ENCODE data around the gene ECHDC3.

The ECHDC3 gene

DNA sequence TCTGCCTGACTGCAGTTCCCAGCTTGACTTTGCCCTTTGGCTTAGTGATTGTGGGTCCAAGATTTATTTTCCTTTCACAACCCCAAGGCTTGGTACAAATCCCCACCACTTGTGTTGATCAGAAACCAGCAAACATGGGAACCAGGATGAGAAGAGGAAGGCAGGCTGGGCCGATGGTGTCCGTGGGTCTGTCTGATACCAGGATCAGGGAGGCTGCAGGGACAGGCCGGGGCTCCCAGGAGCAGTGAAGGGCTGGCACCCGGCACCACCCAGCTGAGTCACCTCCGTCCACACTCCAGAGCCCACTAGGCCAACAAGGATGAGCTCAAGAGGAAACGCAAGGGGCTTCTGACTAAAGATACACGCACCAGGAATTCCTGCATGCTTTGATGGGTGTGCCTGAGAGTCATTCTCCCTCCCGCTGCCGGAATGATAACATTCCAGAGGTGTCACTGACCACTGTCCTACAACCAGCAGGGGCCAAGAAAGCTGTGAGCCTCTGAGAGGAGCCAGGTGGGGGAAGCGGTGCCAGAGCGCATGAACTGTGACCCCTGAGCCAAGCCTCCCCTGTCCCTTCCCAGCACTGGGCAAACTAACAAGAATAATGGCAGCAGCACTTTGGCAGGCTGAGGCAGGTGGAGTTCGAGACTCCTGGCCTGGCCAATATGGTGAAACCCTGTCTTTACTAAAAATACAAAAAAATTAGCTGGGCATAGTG lies 51.7 kb downstream of the ECHDC3 start:
- no peaks in the 10 kb centered on the region for H3K36me3 ChIP-seq (ENCODE audit: control insufficient read depth, insufficient read depth, low read length)
- no peaks in the 10 kb centered on the region for H3K4me1 ChIP-seq (ENCODE audit: control insufficient read depth, insufficient read depth, low read length, poor library complexity, severe bottlenecking)
- no peaks in the 10 kb centered on the region for H3K9me3 ChIP-seq (ENCODE audit: control insufficient read depth, low read length)
- H3K4me3 ChIP-seq (ENCODE audit: insufficient read depth, low read depth, low read length, poor library complexity, severe bottlenecking), result no peak overlapping the region
- no peak for DNase-seq
- H3K27me3 ChIP-seq (replicated peaks; ENCODE audit: control insufficient read depth, insufficient read depth, low read length, poor library complexity, severe bottlenecking), result no peaks in the 10 kb centered on the region
- H3K27ac ChIP-seq (ENCODE audit: insufficient read depth, low read length, poor library complexity, severe bottlenecking), result no peak overlapping the region

DNA sequence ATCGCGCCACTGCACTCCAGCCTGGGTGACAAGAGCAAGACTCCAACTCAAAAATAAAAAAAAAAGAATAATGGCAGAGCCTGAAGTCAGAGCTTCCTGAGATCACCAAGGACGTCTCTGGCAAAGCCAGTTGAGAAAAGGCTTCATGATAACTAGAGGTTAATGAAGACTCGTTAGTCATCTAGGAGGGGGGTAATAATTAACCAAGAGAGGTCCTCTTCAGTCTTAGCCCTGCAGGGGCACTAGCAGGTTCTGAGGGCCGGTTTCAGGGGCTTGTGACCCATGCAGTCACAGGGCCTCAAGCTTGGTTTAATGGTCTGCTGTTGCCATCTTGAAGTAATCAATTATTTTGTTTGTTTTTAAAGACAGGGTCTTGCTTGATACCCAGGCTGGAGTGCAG lies 52.4 kb downstream of the ECHDC3 start:
- no peak for DNase-seq
- H3K27ac ChIP-seq (ENCODE audit: insufficient read depth, low read length, poor library complexity, severe bottlenecking), result no peak overlapping the region
- no peaks in the 10 kb centered on the region for H3K9me3 ChIP-seq (ENCODE audit: control insufficient read depth, low read length)
- no peaks in the 10 kb centered on the region for H3K4me1 ChIP-seq (ENCODE audit: control insufficient read depth, insufficient read depth, low read length, poor library complexity, severe bottlenecking)
- no peaks in the 10 kb centered on the region for H3K36me3 ChIP-seq (ENCODE audit: control insufficient read depth, insufficient read depth, low read length)
- no peak overlapping the region for H3K4me3 ChIP-seq (ENCODE audit: insufficient read depth, low read depth, low read length, poor library complexity, severe bottlenecking)
- H3K27me3 ChIP-seq (replicated peaks; ENCODE audit: control insufficient read depth, insufficient read depth, low read length, poor library complexity, severe bottlenecking), result no peaks in the 10 kb centered on the region

DNA sequence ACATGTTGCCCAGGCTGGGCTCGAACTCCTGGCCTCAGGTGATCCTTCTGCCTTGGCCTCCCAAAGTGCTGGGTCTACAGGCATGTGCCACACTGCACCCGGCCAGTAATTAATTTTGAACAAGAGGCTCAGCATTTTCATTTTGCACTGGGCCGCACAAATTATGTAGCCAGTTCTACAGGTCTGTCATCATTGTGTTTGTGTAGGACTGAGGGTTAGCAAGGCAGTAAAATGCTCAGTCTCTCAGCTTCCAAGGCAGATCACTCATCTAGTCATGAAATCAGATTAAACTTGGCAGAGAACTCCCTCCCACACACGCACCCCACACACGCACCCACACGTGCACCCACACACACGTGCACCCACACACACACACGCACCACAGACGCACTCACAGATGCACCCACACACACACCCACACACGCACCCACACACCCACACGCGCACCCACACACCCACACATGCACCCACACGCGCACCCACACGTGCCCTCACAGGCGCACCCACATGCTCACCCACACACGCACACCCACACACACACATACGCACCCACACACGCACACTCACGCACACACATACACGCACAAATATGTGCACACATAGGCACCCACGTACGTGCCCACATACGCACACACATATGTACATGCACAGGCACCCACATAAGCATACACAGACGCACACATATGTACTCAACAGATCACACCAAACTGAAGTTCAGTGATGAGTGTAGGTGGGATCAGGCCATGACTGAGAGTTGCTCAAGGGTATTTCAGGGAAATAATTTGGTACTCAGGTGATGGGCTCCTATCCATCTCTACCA lies 53.1 kb downstream of the ECHDC3 start:
- no peak overlapping the region for H3K4me3 ChIP-seq (ENCODE audit: insufficient read depth, low read depth, low read length, poor library complexity, severe bottlenecking)
- no peaks in the 10 kb centered on the region for H3K36me3 ChIP-seq (ENCODE audit: control insufficient read depth, insufficient read depth, low read length)
- no peaks in the 10 kb centered on the region for H3K9me3 ChIP-seq (ENCODE audit: control insufficient read depth, low read length)
- no peak for DNase-seq
- H3K4me1 ChIP-seq (ENCODE audit: control insufficient read depth, insufficient read depth, low read length, poor library complexity, severe bottlenecking), result no peaks in the 10 kb centered on the region
- H3K27me3 ChIP-seq (replicated peaks; ENCODE audit: control insufficient read depth, insufficient read depth, low read length, poor library complexity, severe bottlenecking), result no peaks in the 10 kb centered on the region
- H3K27ac ChIP-seq (ENCODE audit: insufficient read depth, low read length, poor library complexity, severe bottlenecking), result no peak overlapping the region

DNA sequence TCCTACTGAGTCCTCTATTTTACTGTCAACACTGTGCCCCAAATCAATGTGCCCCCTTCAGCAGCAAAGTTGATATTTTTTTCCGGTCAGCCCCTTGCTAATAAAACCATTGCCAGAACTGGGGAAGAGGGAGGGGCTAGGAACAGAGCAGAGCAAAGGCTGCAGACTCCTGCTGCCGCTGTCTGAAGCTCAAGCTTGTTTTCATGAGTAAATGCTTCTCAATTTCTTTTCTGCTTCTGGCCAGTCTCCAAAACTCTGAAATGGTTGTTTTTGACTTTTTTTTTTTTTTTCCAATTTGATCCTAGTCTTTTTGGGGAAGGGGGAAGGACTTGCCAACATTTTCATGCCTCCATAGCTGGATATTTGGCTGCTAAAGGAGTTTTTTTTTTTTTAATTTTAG lies 54.3 kb downstream of the ECHDC3 start:
- H3K27me3 ChIP-seq (replicated peaks; ENCODE audit: control insufficient read depth, insufficient read depth, low read length, poor library complexity, severe bottlenecking), result no peaks in the 10 kb centered on the region

DNA sequence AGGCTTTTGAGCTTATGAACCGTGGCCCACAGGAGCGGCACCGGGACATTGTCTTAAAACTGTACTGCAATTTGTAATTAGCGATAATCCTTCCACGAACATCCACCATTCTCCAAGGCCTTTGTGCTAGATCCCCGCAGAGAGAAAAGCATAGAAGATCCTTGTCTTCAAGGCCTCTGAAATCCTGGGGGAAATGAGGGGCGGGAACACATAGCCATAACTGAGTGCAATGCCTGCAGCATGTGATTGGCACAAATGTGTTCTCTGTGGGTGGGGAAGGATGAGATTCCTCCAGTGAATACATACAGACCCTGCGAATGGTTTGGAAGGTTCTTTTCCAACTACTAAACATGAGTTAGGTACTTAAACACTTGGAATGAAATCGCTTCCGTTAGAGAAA lies 55.1 kb downstream of the ECHDC3 start:
- no peak overlapping the region for H3K27ac ChIP-seq (ENCODE audit: insufficient read depth, low read length, poor library complexity, severe bottlenecking)
- H3K4me1 ChIP-seq (ENCODE audit: control insufficient read depth, insufficient read depth, low read length, poor library complexity, severe bottlenecking), result no peaks in the 10 kb centered on the region
- no peak overlapping the region for H3K4me3 ChIP-seq (ENCODE audit: insufficient read depth, low read depth, low read length, poor library complexity, severe bottlenecking)
- no peaks in the 10 kb centered on the region for H3K36me3 ChIP-seq (ENCODE audit: control insufficient read depth, insufficient read depth, low read length)
- no peaks in the 10 kb centered on the region for H3K9me3 ChIP-seq (ENCODE audit: control insufficient read depth, low read length)
- H3K27me3 ChIP-seq (replicated peaks; ENCODE audit: control insufficient read depth, insufficient read depth, low read length, poor library complexity, severe bottlenecking), result no peaks in the 10 kb centered on the region
- no peak for DNase-seq

More for the DNA sequence above, 54.3 kb downstream of the ECHDC3 start:
- Histone ChIP-seq H3K4me3 (ENCODE audit: insufficient read depth, low read depth, low read length, poor library complexity, severe bottlenecking) (no peak overlapping the region), H3K4me1 (ENCODE audit: control insufficient read depth, insufficient read depth, low read length, poor library complexity, severe bottlenecking) (no peaks in the 10 kb centered on the region), H3K27ac (ENCODE audit: insufficient read depth, low read length, poor library complexity, severe bottlenecking) (no peak overlapping the region), H3K36me3 (ENCODE audit: control insufficient read depth, insufficient read depth, low read length) (no peaks in the 10 kb centered on the region), H3K9me3 (ENCODE audit: control insufficient read depth, low read length) (no peaks in the 10 kb centered on the region)
- no peak for DNase-seq

DNA sequence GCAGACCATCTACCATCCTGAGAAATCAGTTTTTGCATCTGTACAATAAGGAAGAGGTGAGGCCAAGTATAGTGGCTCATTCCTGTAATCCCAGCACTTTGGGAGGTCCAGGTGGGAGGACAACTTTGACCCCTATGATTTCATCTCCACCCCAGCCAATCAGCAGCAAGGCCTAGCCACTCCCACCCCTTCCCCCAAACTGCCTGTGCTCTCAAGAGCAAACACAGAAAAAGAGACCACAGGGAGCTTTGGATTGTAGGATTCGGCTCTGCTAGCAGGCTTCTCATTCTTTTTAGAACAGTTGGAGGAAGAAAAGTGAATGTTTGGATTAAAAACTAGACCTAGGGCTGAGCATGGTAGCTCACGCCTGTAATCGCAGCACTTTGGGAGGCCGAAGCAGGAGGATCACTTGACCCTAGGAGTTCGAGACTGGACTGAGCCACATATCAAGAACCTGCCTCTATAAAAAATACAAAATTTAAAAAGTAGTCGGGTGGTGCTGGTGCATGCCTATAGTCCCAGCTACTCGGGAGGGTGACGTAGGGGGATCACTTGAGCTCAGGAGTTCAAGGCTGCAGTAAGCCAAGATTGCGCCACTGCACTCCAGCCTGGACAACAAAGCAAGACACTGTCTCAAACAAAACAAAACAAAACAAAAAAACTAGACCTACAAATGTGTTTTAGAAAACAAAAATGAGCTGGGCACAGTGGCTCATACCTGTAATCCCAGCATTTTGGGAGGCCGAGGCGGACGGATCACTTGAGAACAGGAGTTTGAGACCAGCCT lies 55.9 kb downstream of the ECHDC3 start:
- no peak overlapping the region for H3K4me3 ChIP-seq (ENCODE audit: insufficient read depth, low read depth, low read length, poor library complexity, severe bottlenecking)
- H3K4me1 ChIP-seq (ENCODE audit: control insufficient read depth, insufficient read depth, low read length, poor library complexity, severe bottlenecking), result no peaks in the 10 kb centered on the region
- no peak for DNase-seq
- H3K9me3 ChIP-seq (ENCODE audit: control insufficient read depth, low read length), result no peaks in the 10 kb centered on the region
- no peak overlapping the region for H3K27ac ChIP-seq (ENCODE audit: insufficient read depth, low read length, poor library complexity, severe bottlenecking)
- no peaks in the 10 kb centered on the region for H3K27me3 ChIP-seq (replicated peaks; ENCODE audit: control insufficient read depth, insufficient read depth, low read length, poor library complexity, severe bottlenecking)
- no peaks in the 10 kb centered on the region for H3K36me3 ChIP-seq (ENCODE audit: control insufficient read depth, insufficient read depth, low read length)

DNA sequence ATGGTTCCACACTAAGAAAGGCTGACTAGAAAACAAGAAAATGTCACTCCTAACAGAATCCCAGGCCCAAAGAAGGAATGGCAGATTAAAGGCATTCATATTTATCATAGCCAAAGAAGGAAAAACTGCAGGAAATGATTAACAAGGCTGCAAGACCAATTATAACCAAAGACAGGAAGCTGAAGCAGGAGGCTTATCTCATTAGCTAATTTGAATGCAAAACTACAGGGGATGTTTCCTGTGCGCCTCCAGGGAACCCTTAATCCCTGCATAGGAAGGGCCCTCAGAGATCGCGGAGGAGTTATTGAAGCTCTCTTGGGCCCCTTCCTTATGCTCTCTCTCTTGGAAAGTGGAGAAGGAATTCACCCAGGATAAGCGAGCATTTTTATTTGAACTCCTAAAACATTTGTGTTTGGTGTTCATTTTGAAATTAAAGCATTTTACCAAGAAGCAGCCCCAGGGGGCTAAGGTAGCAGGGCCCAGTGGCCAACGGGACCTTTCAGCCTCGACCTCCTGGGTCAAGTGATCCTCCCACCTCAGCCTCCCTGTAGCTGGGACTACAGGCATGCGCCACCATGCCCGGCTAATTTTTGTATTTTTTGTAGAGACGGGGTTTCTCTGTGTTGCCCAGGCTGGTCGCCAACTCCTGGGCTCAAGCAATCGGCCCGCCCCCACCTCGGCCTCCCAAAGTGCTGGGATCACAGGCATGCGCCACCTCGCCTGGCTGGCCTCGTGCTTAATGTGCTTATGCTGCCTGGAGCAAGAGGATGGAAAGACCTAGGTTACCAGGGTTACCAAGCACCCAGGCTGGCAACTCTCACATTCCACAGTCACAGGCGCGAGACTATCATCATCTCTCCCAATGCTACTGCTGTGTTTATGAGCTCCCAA lies 56.9 kb downstream of the ECHDC3 start:
- Histone ChIP-seq H3K27ac (ENCODE audit: insufficient read depth, low read length, poor library complexity, severe bottlenecking) (no peak overlapping the region), H3K4me1 (ENCODE audit: control insufficient read depth, insufficient read depth, low read length, poor library complexity, severe bottlenecking) (no peaks in the 10 kb centered on the region), H3K9me3 (ENCODE audit: control insufficient read depth, low read length) (no peaks in the 10 kb centered on the region), H3K4me3 (ENCODE audit: insufficient read depth, low read depth, low read length, poor library complexity, severe bottlenecking) (no peak overlapping the region), H3K36me3 (ENCODE audit: control insufficient read depth, insufficient read depth, low read length) (no peaks in the 10 kb centered on the region), H3K27me3 (replicated peaks; ENCODE audit: control insufficient read depth, insufficient read depth, low read length, poor library complexity, severe bottlenecking) (no peaks in the 10 kb centered on the region)
- DNase-seq, result no peak

DNA sequence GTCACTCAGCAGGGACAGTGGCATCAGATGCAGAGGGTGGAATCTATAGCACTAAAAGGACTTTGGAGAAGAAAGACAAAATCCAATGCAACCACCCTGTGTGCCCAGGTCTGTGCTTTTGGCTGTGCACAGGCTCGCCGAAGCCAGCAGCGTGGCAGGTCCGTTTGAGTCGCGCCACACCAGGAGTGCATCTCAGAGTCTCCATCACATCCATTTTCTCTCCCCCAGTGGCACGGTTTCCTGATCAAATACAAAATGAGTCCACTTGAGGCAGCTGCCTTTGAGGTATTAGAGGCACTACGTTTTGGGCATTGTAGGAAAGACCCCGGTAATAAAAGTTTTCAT lies 57.5 kb downstream of the ECHDC3 start:
- no peaks in the 10 kb centered on the region for H3K36me3 ChIP-seq (ENCODE audit: control insufficient read depth, insufficient read depth, low read length)

DNA sequence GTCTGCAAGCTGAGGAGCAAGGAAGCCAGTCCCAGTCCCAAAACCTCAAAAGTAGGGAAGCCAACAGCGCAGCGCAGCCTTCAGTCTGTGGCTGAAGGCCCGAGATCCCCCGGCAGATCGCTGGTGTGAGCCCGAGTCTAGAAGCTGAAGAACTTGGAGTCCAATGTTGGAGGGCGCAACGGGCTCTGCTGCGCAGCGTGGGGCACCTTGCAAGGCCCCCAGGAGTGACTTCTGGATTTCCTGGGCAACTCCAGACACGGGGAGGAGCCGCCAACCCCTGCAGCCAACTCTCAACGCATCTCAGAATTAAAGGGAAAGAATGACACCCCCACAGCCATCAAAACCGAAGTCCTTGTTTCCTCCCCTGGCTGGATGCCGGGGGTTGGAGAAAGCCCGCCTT lies 62.2 kb downstream of the ECHDC3 start:
- Histone ChIP-seq H3K27ac (ENCODE audit: insufficient read depth, low read length, poor library complexity, severe bottlenecking) (no peak overlapping the region), H3K4me3 (ENCODE audit: insufficient read depth, low read depth, low read length, poor library complexity, severe bottlenecking) (no peak overlapping the region), H3K27me3 (replicated peaks; ENCODE audit: control insufficient read depth, insufficient read depth, low read length, poor library complexity, severe bottlenecking) (no peaks in the 10 kb centered on the region), H3K36me3 (ENCODE audit: control insufficient read depth, insufficient read depth, low read length) (no peaks in the 10 kb centered on the region), H3K9me3 (ENCODE audit: control insufficient read depth, low read length) (no peaks in the 10 kb centered on the region), H3K4me1 (ENCODE audit: control insufficient read depth, insufficient read depth, low read length, poor library complexity, severe bottlenecking) (no peaks in the 10 kb centered on the region)
- DNase-seq, result no peak

More for the DNA sequence above, 57.5 kb downstream of the ECHDC3 start:
- no peaks in the 10 kb centered on the region for H3K9me3 ChIP-seq (ENCODE audit: control insufficient read depth, low read length)
- no peak for DNase-seq
- no peak overlapping the region for H3K27ac ChIP-seq (ENCODE audit: insufficient read depth, low read length, poor library complexity, severe bottlenecking)
- no peak overlapping the region for H3K4me3 ChIP-seq (ENCODE audit: insufficient read depth, low read depth, low read length, poor library complexity, severe bottlenecking)
- no peaks in the 10 kb centered on the region for H3K27me3 ChIP-seq (replicated peaks; ENCODE audit: control insufficient read depth, insufficient read depth, low read length, poor library complexity, severe bottlenecking)
- no peaks in the 10 kb centered on the region for H3K4me1 ChIP-seq (ENCODE audit: control insufficient read depth, insufficient read depth, low read length, poor library complexity, severe bottlenecking)

Measured in effector memory CD4-positive, alpha-beta T cell (primary cell).